Keratinocyte (primary cell): ENCODE results near the gene CCL11. TPM values are rescaled to one million over a fixed set of nuclear protein-coding genes. Genes with fewer than 3 reads are reported as not detected.

Experiments used
- DNase-seq: peaks from one replicate; pipeline ENCODE4 v3.0.0-alpha.2; 2011; ENCODE audit warnings: low read depth, missing footprints, low spot score
- FAIRE-seq: peaks from 2 replicates; lab custom pipeline; 2011; peaks lifted over from hg19 to GRCh38; lab: Jason Lieb, UNC
- H2AFZ ChIP-seq: 2 replicates; pipeline ENCODE4 v1.6.0; 2012; ENCODE audit warnings: low read length, control low read depth, inconsistent platforms; ENCODE audit not compliant: control insufficient read depth
- H3K27ac ChIP-seq: 2 replicates; pipeline ENCODE4 v1.5.1; 2011; ENCODE audit warnings: low read length; ENCODE audit not compliant: control insufficient read depth, insufficient read depth
- H3K27me3 ChIP-seq: 3 replicates; pipeline ENCODE4 v1.6.0; 2011; ENCODE audit warnings: low read length; ENCODE audit not compliant: control insufficient read depth, insufficient read depth; ENCODE audit errors: extremely low read depth
- H3K36me3 ChIP-seq, 2 experiments: 2 replicates in 1 of 2; 3 replicates in 1 of 2; pipeline ENCODE4 v1.5.1; 2011; ENCODE audit warnings: low read length in 2 of 2, mild to moderate bottlenecking in 1 of 2; ENCODE audit not compliant: control insufficient read depth in 2 of 2, insufficient read depth in 2 of 2; ENCODE audit errors: extremely low read depth in 1 of 2
- H3K4me1 ChIP-seq: 3 replicates; pipeline ENCODE4 v1.5.1; 2011; ENCODE audit warnings: low read length; ENCODE audit not compliant: control insufficient read depth, insufficient read depth; ENCODE audit errors: extremely low read depth
- H3K4me2 ChIP-seq: 3 replicates; pipeline ENCODE4 v1.6.0; 2011; ENCODE audit warnings: low read depth, low read length; ENCODE audit not compliant: control insufficient read depth, insufficient read depth; ENCODE audit errors: extremely low read depth
- H3K4me3 ChIP-seq, 3 experiments: fragments of 200-600 bp in 1 of 3; sonication (generic) in 1 of 3; 2 replicates in 2 of 3; 3 replicates in 1 of 3; pipeline ENCODE4 v1.5.1; 2011 to 2016; ENCODE audit warnings: low read length in 3 of 3, mild to moderate bottlenecking in 3 of 3, control low read depth in 2 of 3, inconsistent platforms in 1 of 3, low read depth in 1 of 3, mixed read lengths in 1 of 3, mixed run types in 1 of 3, moderate library complexity in 1 of 3; ENCODE audit not compliant: control insufficient read depth in 2 of 3, insufficient read depth in 2 of 3; ENCODE audit errors: extremely low read depth in 1 of 3
- H3K79me2 ChIP-seq: 2 replicates; pipeline ENCODE4 v1.6.0; 2012; ENCODE audit warnings: low read length; ENCODE audit not compliant: control insufficient read depth, insufficient read depth
- H3K9ac ChIP-seq: 3 replicates; pipeline ENCODE4 v1.6.0; 2011; ENCODE audit warnings: low read length; ENCODE audit not compliant: control insufficient read depth, insufficient read depth; ENCODE audit errors: extremely low read depth
- H3K9me1 ChIP-seq: 3 replicates; pipeline ENCODE4 v1.6.0; 2011; ENCODE audit warnings: low read length; ENCODE audit not compliant: control insufficient read depth, insufficient read depth; ENCODE audit errors: extremely low read depth
- H3K9me3 ChIP-seq: 2 replicates; pipeline ENCODE4 v1.5.1; 2012; ENCODE audit warnings: low read depth, low read length; ENCODE audit not compliant: control insufficient read depth
- H4K20me1 ChIP-seq: 3 replicates; pipeline ENCODE4 v1.6.0; 2011; ENCODE audit warnings: low read length; ENCODE audit not compliant: control insufficient read depth, insufficient read depth; ENCODE audit errors: extremely low read depth
- CTCF ChIP-seq, 3 experiments: IDR thresholded peaks in 1 of 3; conservative IDR thresholded peaks in 1 of 3; optimal IDR thresholded peaks in 1 of 3; 2 replicates in 2 of 3; 3 replicates in 1 of 3; pipeline versions ENCODE3 to v1.5.1; 2011; ENCODE audit warnings: low read length in 3 of 3, mild to moderate bottlenecking in 3 of 3, moderate library complexity in 2 of 3, control low read depth in 1 of 3, inconsistent platforms in 1 of 3; ENCODE audit not compliant: insufficient read depth in 2 of 3; ENCODE audit errors: extremely low read depth in 1 of 3
- EZH2 ChIP-seq: IDR thresholded peaks from one replicate; pipeline ENCODE4 v1.6.1; 2012; ENCODE audit warnings: inconsistent platforms, mild to moderate bottlenecking, low read length, moderate library complexity
- dilution Hi-C: fragments of 300-500 bp; cut with MboI; formaldehyde crosslinking; loops from one replicate; pipeline ENCODE4 v1.7.0; 2020; ENCODE audit warnings: low sequenced_read_pairs; ENCODE audit not compliant: extremely low pct_ligation_motif_present
- polyA plus RNA-seq, 5 experiments: library from polyadenylated mRNA; depleted of rRNA in 3 of 5; stranded (reverse) in 3 of 5; stranded (forward) in 1 of 5; unstranded in 1 of 5; fragments of >200 nt; gene quantifications; 1 replicate in 1 of 5; 2 replicates in 3 of 5; 3 replicates in 1 of 5; pipeline versions ENCODE4 v1.2.1 to v1.2.3, GENCODE V29; 2011 to 2012; ENCODE audit warnings: missing spikeins in 2 of 5, low read depth in 1 of 5, low replicate concordance in 1 of 5

The CCL11 gene
- polyA plus RNA-seq, 1 donor (not counting 4 experiments of a cell fraction or from before 2014, with no cell fraction given), result not detected

DNA sequence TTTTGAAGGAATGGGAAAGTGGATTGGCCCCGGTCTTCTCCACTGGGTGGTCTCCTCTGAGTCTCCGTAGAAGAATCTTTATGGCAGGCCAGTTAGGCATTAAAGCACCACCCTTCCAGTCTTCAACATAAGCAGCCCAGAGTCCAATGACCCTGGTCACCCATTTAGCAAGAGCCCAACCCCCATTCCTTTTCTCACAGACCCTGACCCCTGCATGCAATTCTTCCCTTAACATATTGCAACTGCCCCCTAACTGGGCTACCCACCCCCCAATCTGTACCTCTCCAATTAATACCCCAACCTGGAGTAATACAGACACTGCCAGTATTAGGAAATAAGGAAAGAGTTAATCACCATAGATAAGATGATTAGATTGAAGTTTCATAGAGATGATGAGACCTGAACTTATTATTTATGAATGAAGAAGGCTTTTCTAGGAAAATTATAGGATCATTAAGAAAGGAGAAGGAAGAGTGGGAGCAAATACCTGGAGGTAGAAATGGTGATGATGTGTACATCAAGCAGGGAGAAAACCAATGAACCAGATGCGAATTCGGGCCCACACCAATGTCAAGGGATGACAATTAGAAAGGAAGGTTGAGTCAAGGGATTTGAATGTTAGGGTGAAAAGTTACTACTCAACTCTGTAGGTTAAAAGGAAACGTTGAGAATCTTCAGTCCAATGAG, 28.1 kb upstream of the CCL11 start:
- no peak overlapping the region for H3K4me2 ChIP-seq
- DNase-seq (no peak), FAIRE-seq (no peak)
- H3K27me3 ChIP-seq, result peaks cover 9% of the 10 kb centered on the region
- no peak overlapping the region for H2AFZ ChIP-seq
- no peaks in the 10 kb centered on the region for H4K20me1 ChIP-seq
- H3K79me2 ChIP-seq, result no peaks in the 10 kb centered on the region
- TF ChIP-seq CTCF (optimal IDR thresholded peaks at IDR 0.05 in 1 of 3, IDR thresholded peaks at IDR 0.05 in 1 of 3, conservative IDR thresholded peaks at IDR 0.05 in 1 of 3; ENCODE audit: extremely low read depth in 1 of 3, insufficient read depth in 2 of 3, low read length in 3 of 3), result no peak
- TF ChIP-seq EZH2, result no peak
- no peak overlapping the region for H3K4me3 ChIP-seq
- no peak overlapping the region for H3K9ac ChIP-seq
- H3K36me3 ChIP-seq, result no peaks in the 10 kb centered on the region
- H3K9me1 ChIP-seq, result no peaks in the 10 kb centered on the region
- no peak overlapping the region for H3K27ac ChIP-seq
- H3K9me3 ChIP-seq, result no peaks in the 10 kb centered on the region
- H3K4me1 ChIP-seq, result peaks cover 22% of the 10 kb centered on the region
- dilution Hi-C loops, result no loop called here

DNA sequence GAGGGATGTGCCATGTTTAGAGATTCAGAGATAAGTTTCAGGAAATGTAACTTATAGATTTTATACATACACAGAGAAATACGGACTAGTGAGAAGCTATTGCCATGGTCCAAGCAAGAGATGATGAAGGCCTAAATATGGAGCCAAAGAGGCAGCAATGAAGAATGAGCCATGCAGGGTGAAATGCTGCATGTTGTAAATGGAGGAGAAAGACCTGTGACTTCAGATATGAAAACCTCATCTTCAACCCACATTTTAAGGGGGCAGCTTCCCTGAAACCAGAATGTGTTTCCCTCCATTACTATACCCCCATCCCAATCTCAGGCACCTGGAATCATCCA, 27.6 kb upstream of the CCL11 start:
- H4K20me1 ChIP-seq, result no peaks in the 10 kb centered on the region
- no peak overlapping the region for H2AFZ ChIP-seq
- no peaks in the 10 kb centered on the region for H3K9me3 ChIP-seq
- FAIRE-seq, result no peak
- H3K4me1 ChIP-seq, result peaks cover 17% of the 10 kb centered on the region
- H3K27ac ChIP-seq, result no peak overlapping the region
- H3K4me2 ChIP-seq, result no peak overlapping the region
- H3K9ac ChIP-seq, result no peak overlapping the region
- no peaks in the 10 kb centered on the region for H3K79me2 ChIP-seq
- no peak for DNase-seq
- no peak overlapping the region for H3K4me3 ChIP-seq
- no peaks in the 10 kb centered on the region for H3K9me1 ChIP-seq
- dilution Hi-C loops, result no loop called here
- H3K36me3 ChIP-seq, result no peaks in the 10 kb centered on the region
- H3K27me3 ChIP-seq, result peaks cover 9% of the 10 kb centered on the region
- TF ChIP-seq EZH2, result no peak
- TF ChIP-seq CTCF (optimal IDR thresholded peaks at IDR 0.05 in 1 of 3, IDR thresholded peaks at IDR 0.05 in 1 of 3, conservative IDR thresholded peaks at IDR 0.05 in 1 of 3; ENCODE audit: extremely low read depth in 1 of 3, insufficient read depth in 2 of 3, low read length in 3 of 3), result no peak
